ENCODE measurements around the gene INCENP.

INCENP gene

DNA sequence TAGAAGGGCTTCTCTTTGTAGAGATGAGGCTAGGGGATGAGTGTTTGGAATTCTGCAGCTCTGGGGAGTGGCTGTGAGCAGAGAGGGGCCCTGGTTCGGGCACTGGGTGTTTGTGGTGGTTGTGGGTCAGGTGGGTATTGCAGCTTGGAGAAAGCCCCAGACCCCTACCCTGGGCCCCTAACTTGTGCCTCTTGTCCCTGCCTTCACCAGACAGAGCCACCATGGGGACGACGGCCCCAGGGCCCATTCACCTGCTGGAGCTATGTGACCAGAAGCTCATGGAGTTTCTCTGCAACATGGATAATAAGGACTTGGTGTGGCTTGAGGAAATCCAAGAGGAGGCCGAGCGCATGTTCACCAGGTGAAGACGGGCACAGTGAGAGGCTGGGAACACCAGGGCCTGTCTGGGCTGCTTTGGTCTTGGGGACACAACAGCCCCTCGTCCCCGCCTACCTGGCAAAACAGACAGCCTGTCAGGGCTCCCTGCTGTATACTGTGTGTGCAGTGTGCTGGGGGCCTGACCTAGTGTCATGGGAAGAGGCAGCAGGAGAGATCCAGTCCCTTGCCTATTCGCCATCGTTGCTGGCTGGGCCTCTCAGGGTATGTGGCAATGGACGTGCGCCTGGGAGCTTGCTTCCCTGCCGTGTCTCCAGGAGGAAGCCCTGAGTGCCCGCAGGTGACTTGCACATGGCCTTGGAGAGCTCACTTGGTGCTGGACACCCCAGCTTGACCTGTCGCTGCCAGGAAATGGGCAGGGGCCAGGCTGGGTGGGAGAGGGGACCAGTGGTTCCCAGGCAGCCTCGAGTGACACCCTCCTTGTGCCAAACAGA lies 4.3 kb downstream of the INCENP start:
- TF ChIP-seq JUND (IDR thresholded peaks at IDR 0.05; ENCODE audit: low read depth), result no peak
- DNase-seq (ENCODE audit: low read depth in 1 of 2, low spot score in 1 of 2), result no peak
- in situ Hi-C loops (cut with HindIII; ENCODE audit: low pct_unique_long_range_greater_than_20kb, low sequenced_read_pairs), result no loop called here

DNA sequence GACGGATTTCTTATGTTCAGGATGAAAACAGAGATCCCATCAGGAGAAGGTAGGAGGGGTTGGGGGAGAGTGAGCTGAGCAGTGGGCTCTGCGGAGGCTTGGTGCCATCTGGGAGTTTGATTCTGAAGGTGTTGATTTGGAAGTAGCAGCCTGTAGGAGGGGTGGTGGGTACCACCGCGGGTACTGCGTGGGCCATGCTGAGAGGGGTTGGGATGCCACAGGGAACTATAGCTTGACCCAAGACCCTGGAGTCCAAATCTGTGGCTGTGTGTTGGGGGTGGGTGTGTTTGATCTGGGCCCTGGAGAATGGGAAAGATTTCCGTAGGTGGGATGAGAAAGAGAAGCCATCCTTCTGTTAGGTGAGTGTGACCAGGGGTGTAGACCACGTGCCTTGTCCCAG lies 5.0 kb downstream of the INCENP start:
- DNase-seq (ENCODE audit: low read depth in 1 of 2, low spot score in 1 of 2), result no peak
- TF ChIP-seq JUND (IDR thresholded peaks at IDR 0.05; ENCODE audit: low read depth), result no peak
- in situ Hi-C loops (cut with HindIII; ENCODE audit: low pct_unique_long_range_greater_than_20kb, low sequenced_read_pairs), result no loop called here

- in situ Hi-C loops (cut with HindIII; ENCODE audit: low pct_unique_long_range_greater_than_20kb, low sequenced_read_pairs), result no loop called here
- no peak for TF ChIP-seq JUND (IDR thresholded peaks at IDR 0.05; ENCODE audit: low read depth)
- DNase-seq (ENCODE audit: low read depth in 1 of 2, low spot score in 1 of 2), result no peak
Observed at GRCh38 chr11:62129590-62130282, 5.9 kb downstream of the INCENP start.

- in situ Hi-C loops (cut with HindIII; ENCODE audit: low pct_unique_long_range_greater_than_20kb, low sequenced_read_pairs), result no loop called here
- TF ChIP-seq JUND (IDR thresholded peaks at IDR 0.05; ENCODE audit: low read depth), result no peak
- no peak for DNase-seq (ENCODE audit: low read depth in 1 of 2, low spot score in 1 of 2)
Observed at GRCh38 chr11:62130283-62131169, 6.7 kb downstream of the INCENP start.

GRCh38 chr11:62131170-62131464 lies 7.3 kb downstream of the INCENP start:
- in situ Hi-C loops (cut with HindIII; ENCODE audit: low pct_unique_long_range_greater_than_20kb, low sequenced_read_pairs), result no loop called here
- no peak for TF ChIP-seq JUND (IDR thresholded peaks at IDR 0.05; ENCODE audit: low read depth)

DNA sequence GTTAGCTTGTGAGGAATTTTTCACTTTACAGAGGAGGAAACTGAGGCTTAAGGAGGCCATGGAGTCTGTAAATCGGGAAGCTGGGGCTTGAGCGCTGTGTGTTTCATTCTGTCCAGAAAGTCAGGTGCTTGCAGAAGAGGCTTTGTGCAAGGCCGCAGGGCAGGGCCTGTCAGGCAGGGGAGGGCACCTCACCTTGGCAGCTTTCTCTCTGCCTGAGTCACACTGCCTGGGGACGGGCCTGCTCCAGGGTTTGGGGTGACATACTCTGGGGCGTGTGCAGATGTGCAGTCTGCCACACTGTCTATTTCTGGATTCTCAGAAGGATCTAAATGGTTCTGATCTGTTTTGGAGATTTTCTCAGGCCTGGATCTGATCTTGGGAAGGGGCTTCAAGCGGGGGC lies 8.4 kb downstream of the INCENP start:
- TF ChIP-seq JUND (IDR thresholded peaks at IDR 0.05; ENCODE audit: low read depth), result no peak
- in situ Hi-C loops (cut with HindIII; ENCODE audit: low pct_unique_long_range_greater_than_20kb, low sequenced_read_pairs), result no loop called here
- no peak for DNase-seq (ENCODE audit: low read depth in 1 of 2, low spot score in 1 of 2)

More at GRCh38 chr11:62131170-62131464, 7.3 kb downstream of the INCENP start:
- no peak for DNase-seq (ENCODE audit: low read depth in 1 of 2, low spot score in 1 of 2)

- TF ChIP-seq JUND (IDR thresholded peaks at IDR 0.05; ENCODE audit: low read depth), result no peak
- in situ Hi-C loops (cut with HindIII; ENCODE audit: low pct_unique_long_range_greater_than_20kb, low sequenced_read_pairs), result no loop called here
- no peak for DNase-seq (ENCODE audit: low read depth in 1 of 2, low spot score in 1 of 2)
Observed at GRCh38 chr11:62132689-62133293, 9.0 kb downstream of the INCENP start.

DNA sequence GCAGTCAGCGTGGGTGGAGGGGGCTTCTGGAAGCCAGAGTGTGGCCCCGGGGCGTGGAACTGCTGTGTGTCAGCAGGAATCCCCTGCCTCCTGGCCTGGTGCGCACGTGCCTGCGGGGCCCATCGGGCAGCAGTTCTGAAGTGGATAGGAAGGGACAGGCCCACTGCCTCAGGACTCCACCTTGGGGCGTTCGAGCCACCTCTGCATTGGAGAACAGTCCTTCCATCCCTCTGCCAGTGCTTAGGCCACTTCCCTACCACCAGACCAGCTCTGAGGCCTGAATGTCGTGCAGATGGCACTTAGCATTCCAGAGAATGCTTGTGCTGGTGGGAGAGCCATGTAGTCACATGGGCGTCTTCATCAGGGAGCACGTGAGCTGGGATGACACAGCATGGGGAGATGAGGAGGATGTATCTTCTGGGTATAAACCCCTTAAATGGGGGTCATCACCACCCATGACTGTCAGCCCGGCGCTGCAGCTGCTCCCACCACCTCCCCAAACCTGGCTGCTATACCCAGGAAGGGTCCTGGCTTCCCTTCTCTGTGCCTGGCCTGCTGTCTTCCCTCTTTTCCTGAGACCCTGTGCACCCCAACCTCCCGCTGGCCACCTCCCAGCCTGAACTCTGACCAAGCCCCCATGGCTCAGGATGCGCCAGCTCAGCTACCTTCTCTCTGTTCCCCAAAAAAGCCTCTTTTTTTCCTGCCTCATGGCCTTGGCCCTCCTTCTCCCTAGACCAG lies 9.7 kb downstream of the INCENP start:
- DNase-seq (ENCODE audit: low read depth in 1 of 2, low spot score in 1 of 2), result no peak
- TF ChIP-seq JUND (IDR thresholded peaks at IDR 0.05; ENCODE audit: low read depth), result no peak
- in situ Hi-C loops (cut with HindIII; ENCODE audit: low pct_unique_long_range_greater_than_20kb, low sequenced_read_pairs), result no loop called here

DNA sequence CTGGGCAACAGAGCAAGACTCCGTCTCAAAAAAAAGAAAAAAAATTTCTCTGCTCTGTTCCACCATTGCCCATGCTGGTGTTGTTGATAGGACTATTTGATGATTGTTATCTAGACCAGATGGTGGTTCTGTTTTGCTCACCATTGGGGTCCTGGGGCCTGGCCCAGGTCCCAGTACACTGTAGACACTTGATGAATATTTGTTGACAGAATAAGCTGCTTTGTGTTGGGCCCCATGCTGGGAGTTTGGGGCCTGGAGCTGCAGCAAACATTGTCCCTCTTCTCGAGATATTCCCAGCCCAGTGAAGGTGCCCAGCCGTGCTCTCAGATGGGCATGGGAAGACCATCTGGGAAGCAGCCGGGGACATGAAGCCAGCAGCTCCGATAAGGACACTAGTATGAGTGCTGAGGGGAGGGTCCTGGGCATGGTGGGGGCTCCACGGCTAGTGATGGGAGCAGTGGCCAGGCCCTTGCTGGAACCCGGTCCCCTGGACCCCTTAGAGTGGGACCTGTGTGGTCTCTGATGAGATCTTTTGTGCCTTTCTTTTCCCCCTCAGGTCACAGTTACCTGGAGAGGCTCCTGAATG lies 13.6 kb downstream of the INCENP start:
- no peak for DNase-seq (ENCODE audit: low read depth in 1 of 2, low spot score in 1 of 2)
- TF ChIP-seq JUND (IDR thresholded peaks at IDR 0.05; ENCODE audit: low read depth), result no peak
- in situ Hi-C loops (cut with HindIII; ENCODE audit: low pct_unique_long_range_greater_than_20kb, low sequenced_read_pairs), result no loop called here

- TF ChIP-seq JUND (IDR thresholded peaks at IDR 0.05; ENCODE audit: low read depth), result no peak
- in situ Hi-C loops (cut with HindIII; ENCODE audit: low pct_unique_long_range_greater_than_20kb, low sequenced_read_pairs), result no loop called here
- no peak for DNase-seq (ENCODE audit: low read depth in 1 of 2, low spot score in 1 of 2)
Observed at GRCh38 chr11:62137881-62138629, 14.2 kb downstream of the INCENP start.

Data from T47D (cell line).